Measurements from ENCODE around the gene GLDN.
"Not testable (repeated sequence)": the region's sequence is repeated elsewhere in the genome, so short reads cannot be mapped to it uniquely, and the experiment has no call there.

GLDN gene

DNA sequence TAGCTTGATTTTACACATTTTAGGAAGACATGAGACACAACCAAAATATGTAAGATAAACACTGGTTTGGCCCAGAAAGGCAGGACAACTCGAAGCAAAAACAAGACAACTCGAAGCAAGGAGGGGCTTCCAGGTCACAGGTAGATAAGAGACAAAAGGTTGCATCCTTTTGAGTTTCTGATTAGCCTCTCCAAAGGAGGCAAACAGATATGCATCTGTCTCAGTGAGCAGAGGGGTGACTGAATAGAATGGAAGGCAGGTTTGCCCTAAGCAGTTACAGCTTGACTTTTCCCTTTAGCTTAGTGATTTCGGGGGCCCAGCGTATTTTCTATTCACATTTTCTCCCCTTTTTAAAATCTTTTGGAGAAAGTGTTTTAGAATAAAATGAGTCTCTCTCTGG lies 74.7 kb downstream of the GLDN start:
- DNase-seq: no peak
- Histone ChIP-seq H3K4me1 (no peaks in the 10 kb centered on the region), H3K36me3 (no peaks in the 10 kb centered on the region), H3K27me3 (no peaks in the 10 kb centered on the region), H3K9me3 (no peaks in the 10 kb centered on the region), H3K4me3 (ENCODE audit: low read depth, low read length) (no peak overlapping the region)
- TF ChIP-seq, protein P1, sequence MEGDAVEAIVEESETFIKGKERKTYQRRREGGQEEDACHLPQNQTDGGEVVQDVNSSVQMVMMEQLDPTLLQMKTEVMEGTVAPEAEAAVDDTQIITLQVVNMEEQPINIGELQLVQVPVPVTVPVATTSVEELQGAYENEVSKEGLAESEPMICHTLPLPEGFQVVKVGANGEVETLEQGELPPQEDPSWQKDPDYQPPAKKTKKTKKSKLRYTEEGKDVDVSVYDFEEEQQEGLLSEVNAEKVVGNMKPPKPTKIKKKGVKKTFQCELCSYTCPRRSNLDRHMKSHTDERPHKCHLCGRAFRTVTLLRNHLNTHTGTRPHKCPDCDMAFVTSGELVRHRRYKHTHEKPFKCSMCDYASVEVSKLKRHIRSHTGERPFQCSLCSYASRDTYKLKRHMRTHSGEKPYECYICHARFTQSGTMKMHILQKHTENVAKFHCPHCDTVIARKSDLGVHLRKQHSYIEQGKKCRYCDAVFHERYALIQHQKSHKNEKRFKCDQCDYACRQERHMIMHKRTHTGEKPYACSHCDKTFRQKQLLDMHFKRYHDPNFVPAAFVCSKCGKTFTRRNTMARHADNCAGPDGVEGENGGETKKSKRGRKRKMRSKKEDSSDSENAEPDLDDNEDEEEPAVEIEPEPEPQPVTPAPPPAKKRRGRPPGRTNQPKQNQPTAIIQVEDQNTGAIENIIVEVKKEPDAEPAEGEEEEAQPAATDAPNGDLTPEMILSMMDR (IDR thresholded peaks at IDR 0.05; ENCODE audit: low read depth, low read length): no peak

DNA sequence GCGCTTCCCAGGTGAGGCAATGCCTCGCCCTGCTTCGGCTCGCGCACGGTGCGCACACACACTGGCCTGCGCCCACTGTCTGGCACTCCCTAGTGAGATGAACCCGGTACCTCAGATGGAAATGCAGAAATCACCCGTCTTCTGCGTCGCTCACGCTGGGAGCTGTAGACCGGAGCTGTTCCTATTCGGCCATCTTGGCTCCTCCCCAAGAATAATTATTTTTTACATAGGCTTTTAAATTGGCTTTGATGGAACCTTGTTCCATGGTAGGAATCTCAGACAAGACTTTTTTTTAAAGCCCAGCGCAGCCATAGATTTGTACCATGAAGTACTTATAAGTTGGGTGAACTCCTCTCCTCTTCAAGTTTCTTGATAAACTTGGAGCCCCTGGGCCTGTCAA lies 81.6 kb downstream of the GLDN start:
- H3K9me3 ChIP-seq; H3K4me3 ChIP-seq (ENCODE audit: low read depth, low read length); H3K4me1 ChIP-seq; H3K36me3 ChIP-seq; H3K27me3 ChIP-seq; DNase-seq: not testable (repeated sequence)

DNA sequence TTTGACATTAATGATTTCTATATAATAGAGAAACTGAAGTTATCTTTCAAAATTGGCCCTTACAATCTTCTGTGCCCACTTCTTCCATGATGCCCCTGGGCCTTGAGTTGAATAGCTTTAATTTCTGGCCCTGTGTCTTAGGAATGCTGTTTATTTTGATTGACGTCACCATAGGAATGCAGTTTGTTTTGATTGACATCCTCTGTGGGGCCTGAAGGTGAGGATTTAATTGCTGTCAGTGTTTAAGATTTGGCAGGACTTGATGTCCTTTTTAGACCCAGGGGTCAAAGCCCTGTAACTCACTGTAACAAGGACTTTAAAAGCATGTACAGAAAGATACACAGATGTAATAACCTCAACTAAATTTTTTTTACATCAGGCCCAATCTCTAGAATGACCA lies 83.3 kb downstream of the GLDN start:
- Histone ChIP-seq H3K9me3 (no peaks in the 10 kb centered on the region), H3K36me3 (no peaks in the 10 kb centered on the region), H3K4me3 (ENCODE audit: low read depth, low read length) (no peak overlapping the region), H3K27me3 (no peaks in the 10 kb centered on the region), H3K4me1 (no peaks in the 10 kb centered on the region)
- TF ChIP-seq, protein P1 (IDR thresholded peaks at IDR 0.05; ENCODE audit: low read depth, low read length): no peak
- no peak for DNase-seq

DNA sequence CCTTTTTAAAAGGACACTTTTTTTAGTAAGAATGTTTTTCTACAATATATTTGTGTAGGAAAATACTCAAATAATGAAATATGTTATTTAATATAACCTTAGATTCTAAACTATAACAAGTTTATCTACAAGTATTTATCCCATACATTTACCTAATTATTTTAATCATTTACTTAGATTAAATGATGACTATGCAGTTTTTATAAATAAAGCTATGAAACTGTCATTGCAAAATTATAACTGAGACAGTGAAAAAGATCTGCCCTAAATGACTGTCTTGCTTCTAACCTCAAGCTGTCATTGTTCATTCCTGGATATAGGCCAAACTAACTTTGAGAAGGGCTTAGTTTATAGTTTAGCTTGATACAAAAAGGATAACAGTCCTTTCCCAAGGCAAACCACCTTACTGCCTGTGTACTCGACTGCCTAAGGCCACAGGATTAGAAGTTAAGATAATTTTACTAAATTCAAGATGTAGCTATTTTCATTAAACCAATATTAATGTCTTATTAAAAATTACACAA lies 84.1 kb downstream of the GLDN start:
- DNase-seq: no peak
- Histone ChIP-seq H3K36me3 (no peaks in the 10 kb centered on the region), H3K4me1 (no peaks in the 10 kb centered on the region), H3K4me3 (ENCODE audit: low read depth, low read length) (no peak overlapping the region), H3K27me3 (no peaks in the 10 kb centered on the region), H3K9me3 (no peaks in the 10 kb centered on the region)
- TF ChIP-seq, protein P1 (IDR thresholded peaks at IDR 0.05; ENCODE audit: low read depth, low read length): no peak

DNA sequence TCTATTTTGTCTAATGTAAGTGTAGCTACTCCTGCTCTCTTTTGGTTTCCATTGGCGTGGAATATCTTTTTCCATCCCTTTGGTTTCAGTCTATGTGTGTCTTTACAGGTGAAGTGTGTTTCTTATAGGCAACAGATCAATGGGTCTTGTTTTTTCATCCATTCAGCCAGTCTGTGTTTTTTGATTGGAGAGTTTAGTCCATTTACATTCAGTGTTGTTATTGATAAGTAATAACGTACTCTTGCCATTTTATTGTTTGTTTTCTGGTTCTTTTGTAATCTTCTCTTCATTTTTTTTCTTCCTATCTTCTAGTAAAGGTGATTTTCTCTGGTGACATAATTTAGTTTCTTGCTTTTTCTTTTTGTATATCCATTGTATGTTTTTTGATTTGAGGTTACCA lies 97.1 kb downstream of the GLDN start:
- Histone ChIP-seq H3K4me1 (no peaks in the 10 kb centered on the region), H3K27me3 (no peaks in the 10 kb centered on the region), H3K9me3 (no peaks in the 10 kb centered on the region), H3K36me3 (no peaks in the 10 kb centered on the region), H3K4me3 (ENCODE audit: low read depth, low read length) (no peak overlapping the region)
- TF ChIP-seq, protein P1 (IDR thresholded peaks at IDR 0.05; ENCODE audit: low read depth, low read length): no peak
- DNase-seq: no peak

DNA sequence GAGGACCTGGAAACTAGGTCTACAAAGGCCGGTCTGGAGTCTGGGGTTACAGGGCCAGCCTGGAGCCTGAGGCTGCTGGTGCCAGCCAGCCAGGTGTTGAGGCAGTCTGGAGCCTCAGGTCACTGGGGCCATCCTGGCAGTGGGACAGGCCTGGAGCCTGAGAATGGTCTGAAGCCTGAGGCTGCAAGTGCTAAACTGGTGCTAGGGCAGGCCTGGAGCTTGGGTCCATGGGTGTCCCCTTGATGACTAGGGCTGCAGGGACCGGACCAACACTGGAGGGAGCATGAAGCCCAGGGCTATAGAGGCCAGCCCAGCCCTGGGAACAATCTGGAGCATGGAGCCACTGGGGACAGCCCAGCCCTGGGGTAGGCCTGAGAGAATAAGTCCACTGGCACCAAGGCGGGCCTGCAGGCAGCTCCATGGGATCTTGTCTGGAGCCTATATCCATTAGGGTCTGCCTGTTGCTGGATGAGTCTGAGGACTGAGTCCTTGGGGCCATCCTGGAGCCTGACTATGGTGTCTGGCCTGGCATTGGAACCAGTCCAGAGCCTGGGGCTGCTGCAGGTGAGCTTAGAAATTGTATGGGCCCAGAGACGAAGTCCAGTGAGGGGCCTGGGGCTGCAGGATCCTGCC lies 101.9 kb downstream of the GLDN start:
- TF ChIP-seq, protein P1 (IDR thresholded peaks at IDR 0.05; ENCODE audit: low read depth, low read length): no peak
- H3K4me1 ChIP-seq: no peaks in the 10 kb centered on the region
- peaks cover 18% of the 10 kb centered on the region for H3K36me3 ChIP-seq
- no peak overlapping the region for H3K4me3 ChIP-seq (ENCODE audit: low read depth, low read length)
- H3K27me3 ChIP-seq: no peaks in the 10 kb centered on the region
- no peak for DNase-seq
- no peaks in the 10 kb centered on the region for H3K9me3 ChIP-seq

Data from BE2C (cell line).